Measurements from ENCODE around the gene TBC1D20.
"Not testable (repeated sequence)": the region's sequence is repeated elsewhere in the genome, so short reads cannot be mapped to it uniquely, and the experiment has no call there.

TBC1D20 gene

GRCh38 chr20:401682-402495 lies 60.4 kb downstream of the TBC1D20 start:
- DNase-seq (ENCODE audit: low spot score): no peak

DNA sequence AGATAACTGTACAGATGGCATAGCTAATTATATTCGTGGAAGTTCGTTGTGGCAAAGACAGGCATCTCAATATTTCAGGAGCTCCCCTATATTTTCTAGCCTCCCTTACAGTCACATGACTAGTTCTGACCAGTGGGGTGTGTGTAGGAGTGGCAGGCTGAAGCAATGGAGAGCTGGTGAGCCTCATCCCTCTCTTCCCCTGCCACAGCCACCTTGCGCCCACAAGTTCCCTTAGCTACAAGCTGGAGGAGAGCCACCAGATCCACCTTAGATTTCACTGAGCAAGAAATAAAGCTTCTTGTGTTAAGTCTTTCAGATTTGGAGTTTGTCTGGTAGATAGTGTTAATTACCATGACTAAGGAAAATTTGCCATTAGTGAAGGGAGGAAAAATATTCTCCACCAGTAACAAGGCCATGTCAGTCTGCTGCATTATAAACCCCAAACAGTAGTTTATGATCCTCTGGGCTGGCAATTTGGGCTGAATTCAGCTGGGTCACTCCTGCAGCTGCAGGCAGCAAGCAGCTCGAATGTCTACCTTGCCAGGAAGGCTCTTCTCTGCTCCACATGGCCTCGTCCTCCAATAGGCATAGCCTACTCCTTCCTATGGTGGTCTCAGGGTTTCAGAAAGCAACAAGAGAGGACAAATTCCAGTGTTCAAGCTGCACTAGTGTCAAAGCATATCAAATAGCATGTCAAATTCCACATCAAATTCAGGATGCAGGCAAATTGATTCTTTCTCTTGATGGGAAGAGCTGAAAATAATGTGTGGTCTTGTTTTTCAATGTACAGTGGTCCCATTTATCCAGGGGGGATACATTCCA lies 61.7 kb downstream of the TBC1D20 start:
- DNase-seq (ENCODE audit: low spot score): no peak

DNA sequence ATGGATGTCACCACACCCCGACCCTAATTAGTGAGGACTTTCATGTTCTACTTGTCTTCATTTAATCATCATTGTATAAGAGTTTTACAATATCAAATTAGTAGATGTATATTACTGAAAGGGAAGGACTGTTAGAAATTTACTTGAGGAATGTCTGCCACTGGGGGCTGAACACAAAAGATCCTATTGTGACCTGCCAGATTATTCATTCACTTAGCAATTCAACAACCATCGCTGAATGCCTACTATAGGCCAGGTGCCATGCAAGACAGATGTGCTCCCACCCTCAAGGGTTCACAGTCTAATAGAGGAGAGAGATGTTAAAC lies 62.2 kb downstream of the TBC1D20 start:
- no peak for DNase-seq (ENCODE audit: low spot score)

DNA sequence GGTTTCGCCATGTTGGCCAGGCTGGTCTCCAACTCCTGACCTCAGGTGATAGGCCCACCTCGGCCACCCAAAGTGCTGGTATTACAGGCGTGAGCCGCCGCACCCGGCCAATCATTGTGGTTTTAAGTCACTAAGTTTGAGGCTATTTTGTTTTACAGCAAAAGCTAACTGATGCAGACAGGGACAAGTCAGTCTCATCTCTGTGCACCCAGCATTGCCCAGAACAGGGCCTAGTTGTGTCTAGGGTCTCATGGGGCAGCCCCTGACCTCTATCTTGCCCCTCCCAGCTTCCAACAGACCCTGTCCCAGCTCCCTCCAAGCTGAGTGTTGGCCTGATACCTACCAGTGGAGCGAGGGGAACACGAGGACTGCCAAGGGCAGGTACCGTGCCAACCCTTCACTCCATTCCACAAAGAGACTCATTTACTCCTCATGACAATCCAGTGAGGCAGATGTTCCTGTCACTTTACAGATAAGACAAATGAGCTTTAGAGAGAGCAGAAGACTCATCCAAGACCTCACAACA lies 63.1 kb downstream of the TBC1D20 start:
- DNase-seq (ENCODE audit: low spot score): no peak

GRCh38 chr20:397432-398237 lies 64.7 kb downstream of the TBC1D20 start:
- DNase-seq (ENCODE audit: low spot score): no peak

- no peak for DNase-seq (ENCODE audit: low spot score)
Observed at GRCh38 chr20:396619-397431, 65.5 kb downstream of the TBC1D20 start.

- no peak for DNase-seq (ENCODE audit: low spot score)
Observed at GRCh38 chr20:396252-396618, 66.1 kb downstream of the TBC1D20 start.

DNA sequence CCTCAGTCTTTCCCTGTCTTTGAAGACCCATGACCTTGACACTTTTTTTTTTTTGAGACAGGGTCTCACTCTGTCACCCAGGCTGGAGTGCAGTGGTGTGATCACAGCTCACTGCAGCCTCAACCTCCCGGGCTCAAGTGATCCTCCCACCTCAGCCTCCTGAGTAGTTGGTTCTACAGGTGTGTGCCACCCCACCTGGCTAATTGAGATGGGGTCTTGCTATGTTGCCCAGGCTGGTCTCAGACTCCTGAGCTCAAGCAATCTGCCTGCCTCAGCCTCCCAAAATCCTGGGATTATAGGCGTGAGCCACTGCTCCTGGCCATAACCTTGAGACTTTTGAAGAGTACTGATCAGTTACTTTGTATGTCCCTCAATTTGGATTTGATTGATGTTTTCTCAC lies 69.0 kb downstream of the TBC1D20 start:
- not testable (repeated sequence) for DNase-seq (ENCODE audit: low spot score)

- DNase-seq (ENCODE audit: low spot score): no peak
Observed at GRCh38 chr20:391041-391711, 71.2 kb downstream of the TBC1D20 start.

DNA sequence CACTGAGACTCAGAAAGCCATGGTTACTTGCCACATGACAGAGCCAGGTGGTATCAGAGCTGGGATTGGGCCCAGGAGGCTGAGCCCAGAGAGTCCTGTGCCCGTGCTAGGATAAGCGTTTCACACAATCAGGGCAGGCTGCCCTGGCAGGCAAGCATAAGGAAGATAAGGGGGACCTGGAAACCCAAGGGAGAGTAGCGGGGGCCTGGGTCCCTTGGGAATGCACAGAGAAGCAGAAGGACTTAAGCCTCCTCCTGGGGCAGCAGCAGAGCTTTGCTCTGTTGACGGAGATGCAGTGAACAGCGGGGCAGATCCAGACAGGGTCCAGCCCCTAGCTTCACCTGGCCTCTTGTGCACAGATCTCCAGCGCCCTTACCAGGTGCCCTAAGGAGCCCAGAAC lies 73.1 kb downstream of the TBC1D20 start:
- DNase-seq (ENCODE audit: low spot score): no peak

- no peak for DNase-seq (ENCODE audit: low spot score)
Observed at GRCh38 chr20:388034-388994, 74.0 kb downstream of the TBC1D20 start.

DNA sequence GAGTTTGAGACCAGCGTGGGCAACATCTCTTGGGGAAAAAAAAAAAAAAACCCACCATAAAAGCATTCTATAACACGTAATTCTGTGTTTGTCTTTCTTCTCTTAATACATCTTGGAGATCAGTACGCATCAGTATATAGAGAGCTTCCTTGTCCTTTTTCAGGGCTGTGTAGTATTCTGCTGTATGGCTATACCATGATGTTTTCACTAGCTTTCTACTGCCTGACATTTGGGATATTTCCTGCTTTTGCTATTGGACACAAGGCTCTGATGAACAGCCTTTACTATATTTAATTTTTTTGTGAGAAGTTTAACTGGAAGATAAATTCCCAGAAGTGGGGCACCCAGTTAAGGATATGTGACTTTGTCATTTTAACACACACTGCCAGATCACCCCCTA lies 74.8 kb downstream of the TBC1D20 start:
- DNase-seq (ENCODE audit: low spot score): no peak

DNA sequence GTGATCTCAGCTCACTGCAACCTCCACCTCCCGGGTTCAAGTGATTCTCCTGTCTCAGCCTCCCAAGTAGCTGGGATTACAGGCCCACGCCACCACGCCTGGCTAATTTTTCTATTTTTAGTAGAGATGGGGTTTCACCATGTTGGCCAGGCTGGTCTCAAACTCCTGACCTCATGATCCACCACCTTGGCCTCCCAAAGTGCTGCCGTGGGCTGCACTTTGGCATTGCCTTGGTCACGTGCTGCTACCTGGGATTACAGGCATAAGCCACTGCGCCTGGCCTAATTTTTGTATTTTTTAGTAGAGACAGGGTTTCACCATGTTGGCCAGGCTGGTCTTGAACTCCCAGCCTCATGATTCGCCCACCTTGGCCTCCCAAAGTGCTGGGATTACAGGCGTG lies 75.7 kb downstream of the TBC1D20 start:
- DNase-seq (ENCODE audit: low spot score): not testable (repeated sequence)
